HCT116 (cell line): Measurements from ENCODE around the gene KCNA2.

ENCODE experiments used
- CEBPB ChIP-seq: IDR thresholded peaks from 2 replicates; pipeline ENCODE4 v1.6.1; 2012; ENCODE audit warnings: low read depth
- EZH2 ChIP-seq: fragments of 200-600 bp; sonication (generic); IDR thresholded peaks from 2 replicates; pipeline ENCODE4 v1.6.1; 2017; ENCODE audit warnings: antibody characterized with exemption, mixed run types
- EZH2phosphoT487 ChIP-seq: fragments of 200-600 bp; IDR thresholded peaks from 2 replicates; pipeline ENCODE4 v1.6.1; 2018; ENCODE audit warnings: antibody characterized with exemption, borderline replicate concordance
- FOSL1 ChIP-seq: IDR thresholded peaks from 2 replicates; pipeline ENCODE4 v1.6.1; 2012; ENCODE audit warnings: low read depth
- POLR2A ChIP-seq: IDR thresholded peaks from 2 replicates; pipeline ENCODE4 v1.7.0; 2011; ENCODE audit warnings: borderline replicate concordance; ENCODE audit not compliant: insufficient read depth, insufficient read length; ENCODE audit errors: extremely low read depth
- POLR2AphosphoS5 ChIP-seq: IDR thresholded peaks from 2 replicates; pipeline ENCODE4 v1.6.1; 2011; ENCODE audit warnings: mild to moderate bottlenecking, low read depth, low read length, moderate library complexity
- RAD21 ChIP-seq: IDR thresholded peaks from 2 replicates; pipeline ENCODE4 v1.6.1; 2012; ENCODE audit warnings: low read depth, mild to moderate bottlenecking
- SIN3A ChIP-seq: IDR thresholded peaks from 2 replicates; pipeline ENCODE4 v1.6.1; 2012; ENCODE audit warnings: low read depth
- SRF ChIP-seq: IDR thresholded peaks from 2 replicates; pipeline ENCODE4 v1.6.1; 2012; ENCODE audit warnings: low read depth
- YY1 ChIP-seq: IDR thresholded peaks from 2 replicates; pipeline ENCODE4 v1.6.1; 2011; ENCODE audit warnings: low read length, low read depth, moderate library complexity, mild to moderate bottlenecking; ENCODE audit not compliant: insufficient replicate concordance; ENCODE audit errors: extremely low read depth
- ZNF274 ChIP-seq: fragments of 200-500 bp; sonication (Bioruptor generic); IDR thresholded peaks from 2 replicates; pipeline ENCODE4 v1.6.1; 2014; ENCODE audit warnings: mild to moderate bottlenecking, low read depth, low read length, inconsistent platforms
- TF ChIP-seq, protein P1 (sequence below), 3 experiments: fragments of 200-600 bp in 1 of 3; sonication (generic) in 1 of 3; IDR thresholded peaks in 2 of 3; conservative IDR thresholded peaks in 1 of 3; 2 replicates each; pipeline ENCODE4 v1.5.1; 2012 to 2017; ENCODE audit warnings: low read depth in 2 of 3, low read length in 2 of 3, antibody characterized with exemption in 1 of 3, borderline replicate concordance in 1 of 3, control low read depth in 1 of 3, mild to moderate bottlenecking in 1 of 3, mixed read lengths in 1 of 3, mixed run types in 1 of 3, moderate library complexity in 1 of 3; ENCODE audit not compliant: insufficient read depth in 1 of 3
- TF ChIP-seq, protein P2 (sequence below): IDR thresholded peaks from 2 replicates; pipeline ENCODE4 v1.6.1; 2012; ENCODE audit warnings: low read depth

DNA sequence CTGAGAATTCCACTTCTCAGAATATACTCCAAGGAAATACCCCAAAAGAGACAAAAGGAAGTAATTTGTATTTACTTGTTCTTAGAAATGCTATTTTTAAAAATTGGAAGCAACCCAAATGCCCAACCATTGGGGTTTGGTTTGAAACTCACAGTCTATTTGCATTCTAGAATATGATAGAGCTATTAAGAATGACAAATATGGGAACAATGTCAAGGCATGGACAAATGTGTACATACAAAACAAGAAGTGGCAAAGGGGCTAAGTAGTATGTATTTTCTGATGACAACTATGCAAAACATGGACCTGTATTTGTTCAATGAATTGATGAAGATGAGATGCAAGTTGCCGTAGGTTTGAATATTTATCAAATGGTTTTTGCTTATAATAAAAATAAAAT is 32.8 kb downstream of the KCNA2 start:
- TF ChIP-seq, protein P1, sequence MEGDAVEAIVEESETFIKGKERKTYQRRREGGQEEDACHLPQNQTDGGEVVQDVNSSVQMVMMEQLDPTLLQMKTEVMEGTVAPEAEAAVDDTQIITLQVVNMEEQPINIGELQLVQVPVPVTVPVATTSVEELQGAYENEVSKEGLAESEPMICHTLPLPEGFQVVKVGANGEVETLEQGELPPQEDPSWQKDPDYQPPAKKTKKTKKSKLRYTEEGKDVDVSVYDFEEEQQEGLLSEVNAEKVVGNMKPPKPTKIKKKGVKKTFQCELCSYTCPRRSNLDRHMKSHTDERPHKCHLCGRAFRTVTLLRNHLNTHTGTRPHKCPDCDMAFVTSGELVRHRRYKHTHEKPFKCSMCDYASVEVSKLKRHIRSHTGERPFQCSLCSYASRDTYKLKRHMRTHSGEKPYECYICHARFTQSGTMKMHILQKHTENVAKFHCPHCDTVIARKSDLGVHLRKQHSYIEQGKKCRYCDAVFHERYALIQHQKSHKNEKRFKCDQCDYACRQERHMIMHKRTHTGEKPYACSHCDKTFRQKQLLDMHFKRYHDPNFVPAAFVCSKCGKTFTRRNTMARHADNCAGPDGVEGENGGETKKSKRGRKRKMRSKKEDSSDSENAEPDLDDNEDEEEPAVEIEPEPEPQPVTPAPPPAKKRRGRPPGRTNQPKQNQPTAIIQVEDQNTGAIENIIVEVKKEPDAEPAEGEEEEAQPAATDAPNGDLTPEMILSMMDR (IDR thresholded peaks at IDR 0.05 in 2 of 3, conservative IDR thresholded peaks at IDR 0.05 in 1 of 3; ENCODE audit: borderline replicate concordance in 1 of 3, insufficient read depth in 1 of 3, low read depth in 2 of 3, low read length in 2 of 3): no peak
- no peak for TF ChIP-seq POLR2A
- no peak for TF ChIP-seq POLR2AphosphoS5
- no peak for TF ChIP-seq EZH2phosphoT487
- no peak for TF ChIP-seq FOSL1
- TF ChIP-seq, protein P2, sequence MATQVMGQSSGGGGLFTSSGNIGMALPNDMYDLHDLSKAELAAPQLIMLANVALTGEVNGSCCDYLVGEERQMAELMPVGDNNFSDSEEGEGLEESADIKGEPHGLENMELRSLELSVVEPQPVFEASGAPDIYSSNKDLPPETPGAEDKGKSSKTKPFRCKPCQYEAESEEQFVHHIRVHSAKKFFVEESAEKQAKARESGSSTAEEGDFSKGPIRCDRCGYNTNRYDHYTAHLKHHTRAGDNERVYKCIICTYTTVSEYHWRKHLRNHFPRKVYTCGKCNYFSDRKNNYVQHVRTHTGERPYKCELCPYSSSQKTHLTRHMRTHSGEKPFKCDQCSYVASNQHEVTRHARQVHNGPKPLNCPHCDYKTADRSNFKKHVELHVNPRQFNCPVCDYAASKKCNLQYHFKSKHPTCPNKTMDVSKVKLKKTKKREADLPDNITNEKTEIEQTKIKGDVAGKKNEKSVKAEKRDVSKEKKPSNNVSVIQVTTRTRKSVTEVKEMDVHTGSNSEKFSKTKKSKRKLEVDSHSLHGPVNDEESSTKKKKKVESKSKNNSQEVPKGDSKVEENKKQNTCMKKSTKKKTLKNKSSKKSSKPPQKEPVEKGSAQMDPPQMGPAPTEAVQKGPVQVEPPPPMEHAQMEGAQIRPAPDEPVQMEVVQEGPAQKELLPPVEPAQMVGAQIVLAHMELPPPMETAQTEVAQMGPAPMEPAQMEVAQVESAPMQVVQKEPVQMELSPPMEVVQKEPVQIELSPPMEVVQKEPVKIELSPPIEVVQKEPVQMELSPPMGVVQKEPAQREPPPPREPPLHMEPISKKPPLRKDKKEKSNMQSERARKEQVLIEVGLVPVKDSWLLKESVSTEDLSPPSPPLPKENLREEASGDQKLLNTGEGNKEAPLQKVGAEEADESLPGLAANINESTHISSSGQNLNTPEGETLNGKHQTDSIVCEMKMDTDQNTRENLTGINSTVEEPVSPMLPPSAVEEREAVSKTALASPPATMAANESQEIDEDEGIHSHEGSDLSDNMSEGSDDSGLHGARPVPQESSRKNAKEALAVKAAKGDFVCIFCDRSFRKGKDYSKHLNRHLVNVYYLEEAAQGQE: no peak
- no peak for TF ChIP-seq CEBPB
- TF ChIP-seq SRF: no peak
- no peak for TF ChIP-seq EZH2
- TF ChIP-seq RAD21: no peak
- TF ChIP-seq YY1: no peak
- TF ChIP-seq SIN3A: no peak
- TF ChIP-seq ZNF274: no peak
